ENCODE data around the gene PSMA7. TPM values are rescaled to one million over a fixed set of nuclear protein-coding genes. Genes with fewer than 3 reads are reported as not detected.

The PSMA7 gene
- total and polyA plus RNA-seq, 7 donors, result 192 to 388 (median 309) TPM

DNA sequence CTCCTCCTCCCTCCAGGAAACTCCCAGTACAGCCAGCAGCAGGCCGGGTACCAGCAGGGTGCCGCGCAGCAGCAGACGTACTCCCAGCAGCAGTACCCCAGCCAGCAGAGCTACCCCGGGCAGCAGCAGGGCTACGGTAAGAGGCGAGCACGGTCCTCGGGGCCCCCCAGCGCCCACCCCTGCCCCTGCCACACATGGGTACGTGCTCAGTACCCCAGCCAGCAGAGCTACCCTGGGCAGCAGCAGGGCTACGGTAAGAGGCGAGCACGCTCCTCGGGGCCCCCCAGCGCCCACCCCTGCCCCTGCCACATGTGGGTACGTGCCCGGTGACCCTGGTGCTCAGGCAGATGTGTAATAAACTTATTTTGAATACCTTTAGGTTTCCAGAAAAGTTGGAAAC lies 29.5 kb upstream of the PSMA7 start:
- Histone ChIP-seq H3K36me3 (peaks cover 0 to 76% (median 7%) of the 10 kb centered on the region in 4 donors), H3K9me3 (no peaks in the 10 kb centered on the region), H3K27me3 (no peaks in the 10 kb centered on the region), H3K4me3 (no peak overlapping the region), H3K4me1 (no peaks in the 10 kb centered on the region), H3K27ac (no peak overlapping the region)
- DNase-seq, result no peak
- intact Hi-C loops (cut with DNase I), result no loop called here
- WGBS, 2 donors, result 94 to 97% methylated on average over 18 of the region's 18 CpGs
- TF ChIP-seq POLR2AphosphoS5 (IDR thresholded peaks at IDR 0.05), result no peak
- TF ChIP-seq EP300 (IDR thresholded peaks at IDR 0.05), result no peak
- no peak for TF ChIP-seq POLR2A (IDR thresholded peaks at IDR 0.05)
- TF ChIP-seq, protein P1, sequence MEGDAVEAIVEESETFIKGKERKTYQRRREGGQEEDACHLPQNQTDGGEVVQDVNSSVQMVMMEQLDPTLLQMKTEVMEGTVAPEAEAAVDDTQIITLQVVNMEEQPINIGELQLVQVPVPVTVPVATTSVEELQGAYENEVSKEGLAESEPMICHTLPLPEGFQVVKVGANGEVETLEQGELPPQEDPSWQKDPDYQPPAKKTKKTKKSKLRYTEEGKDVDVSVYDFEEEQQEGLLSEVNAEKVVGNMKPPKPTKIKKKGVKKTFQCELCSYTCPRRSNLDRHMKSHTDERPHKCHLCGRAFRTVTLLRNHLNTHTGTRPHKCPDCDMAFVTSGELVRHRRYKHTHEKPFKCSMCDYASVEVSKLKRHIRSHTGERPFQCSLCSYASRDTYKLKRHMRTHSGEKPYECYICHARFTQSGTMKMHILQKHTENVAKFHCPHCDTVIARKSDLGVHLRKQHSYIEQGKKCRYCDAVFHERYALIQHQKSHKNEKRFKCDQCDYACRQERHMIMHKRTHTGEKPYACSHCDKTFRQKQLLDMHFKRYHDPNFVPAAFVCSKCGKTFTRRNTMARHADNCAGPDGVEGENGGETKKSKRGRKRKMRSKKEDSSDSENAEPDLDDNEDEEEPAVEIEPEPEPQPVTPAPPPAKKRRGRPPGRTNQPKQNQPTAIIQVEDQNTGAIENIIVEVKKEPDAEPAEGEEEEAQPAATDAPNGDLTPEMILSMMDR (IDR thresholded peaks at IDR 0.05), result no peak

DNA sequence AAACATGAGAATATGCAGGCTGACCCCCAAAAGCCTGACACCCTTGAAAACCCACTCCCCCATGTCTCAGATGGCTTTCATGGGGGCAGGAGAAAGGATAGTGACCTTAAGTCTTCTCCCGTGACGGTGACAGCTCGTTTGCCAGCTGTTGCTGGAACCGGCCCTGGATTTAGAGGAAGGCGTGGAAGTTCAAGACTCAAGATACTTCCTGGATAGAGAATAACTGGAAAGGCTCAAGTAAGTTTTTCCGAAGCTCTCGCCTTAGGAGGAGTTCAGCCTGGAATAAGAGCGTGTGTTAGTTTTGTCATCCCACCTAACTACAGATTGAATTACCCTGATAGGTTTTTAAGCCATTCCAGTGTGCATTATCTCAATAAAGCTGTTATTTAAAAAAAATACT lies 28.1 kb upstream of the PSMA7 start:
- Histone ChIP-seq H3K27ac (no peak overlapping the region), H3K4me1 (no peaks in the 10 kb centered on the region), H3K27me3 (no peaks in the 10 kb centered on the region), H3K9me3 (no peaks in the 10 kb centered on the region), H3K4me3 (no peak overlapping the region), H3K36me3 (peaks cover 0 to 80% (median 10%) of the 10 kb centered on the region in 4 donors)
- intact Hi-C loops (cut with DNase I), result no loop called here
- no peak for TF ChIP-seq POLR2AphosphoS5 (IDR thresholded peaks at IDR 0.05)
- TF ChIP-seq, protein P1 (IDR thresholded peaks at IDR 0.05), result no peak
- TF ChIP-seq POLR2A (IDR thresholded peaks at IDR 0.05), result no peak
- TF ChIP-seq EP300 (IDR thresholded peaks at IDR 0.05), result no peak
- 79 to 91% methylated on average over 8 of the region's 8 CpGs for WGBS, 2 donors
- DNase-seq, result no peak

GRCh38 chr20:62170536-62170935 lies 27.3 kb upstream of the PSMA7 start:
- no peak for DNase-seq
- Histone ChIP-seq H3K4me1 (no peaks in the 10 kb centered on the region), H3K9me3 (no peaks in the 10 kb centered on the region), H3K27me3 (no peaks in the 10 kb centered on the region), H3K36me3 (peaks cover 0 to 80% (median 17%) of the 10 kb centered on the region in 4 donors), H3K4me3 (no peak overlapping the region), H3K27ac (no peak overlapping the region)
- 94 to 95% methylated on average over 9 of the region's 9 CpGs for WGBS, 2 donors
- TF ChIP-seq, protein P1 (IDR thresholded peaks at IDR 0.05), result no peak
- no peak for TF ChIP-seq POLR2A (IDR thresholded peaks at IDR 0.05)
- TF ChIP-seq EP300 (IDR thresholded peaks at IDR 0.05), result no peak
- no peak for TF ChIP-seq POLR2AphosphoS5 (IDR thresholded peaks at IDR 0.05)
- intact Hi-C loops (cut with DNase I), result no loop called here

DNA sequence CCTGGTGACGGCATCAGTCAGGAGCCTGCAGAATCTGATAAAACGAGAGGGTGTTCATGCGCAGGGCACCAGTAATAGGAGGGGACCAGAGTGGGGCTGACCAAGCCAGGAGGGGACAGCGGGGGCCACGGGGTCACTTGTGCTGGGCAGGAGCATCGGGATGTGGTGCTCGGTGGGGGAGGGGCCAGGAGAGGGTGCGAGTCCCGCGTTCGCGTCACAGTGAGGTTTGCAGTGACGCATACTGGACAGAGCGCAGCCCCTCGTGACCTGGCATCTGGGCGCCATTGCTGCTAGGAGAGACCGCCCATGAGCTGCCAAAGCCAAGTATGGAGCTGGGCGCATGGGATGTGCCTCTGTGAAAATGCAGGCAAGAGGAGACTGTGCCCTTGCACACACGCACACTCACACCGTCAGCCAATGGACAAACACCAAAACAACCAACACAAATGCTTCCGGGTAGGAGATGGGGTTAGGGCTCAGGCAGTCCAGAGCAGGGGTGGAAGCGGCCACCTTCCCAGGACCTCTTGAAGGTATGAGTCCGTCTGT lies 25.8 kb upstream of the PSMA7 start:
- Histone ChIP-seq H3K4me1 (no peaks in the 10 kb centered on the region), H3K27ac (no peak overlapping the region), H3K9me3 (no peaks in the 10 kb centered on the region), H3K27me3 (no peaks in the 10 kb centered on the region), H3K4me3 (no peak overlapping the region), H3K36me3 (peaks cover 0 to 80% (median 22%) of the 10 kb centered on the region in 4 donors)
- WGBS, 2 donors, result 97 to 98% methylated on average over 23 of the region's 23 CpGs
- TF ChIP-seq, protein P1 (IDR thresholded peaks at IDR 0.05), result no peak
- TF ChIP-seq POLR2AphosphoS5 (IDR thresholded peaks at IDR 0.05), result no peak
- TF ChIP-seq EP300 (IDR thresholded peaks at IDR 0.05), result no peak
- TF ChIP-seq POLR2A (IDR thresholded peaks at IDR 0.05), result no peak
- DNase-seq, result no peak
- intact Hi-C loops (cut with DNase I), result no loop called here

GRCh38 chr20:62168061-62168460 lies 24.9 kb upstream of the PSMA7 start:
- H3K27me3 ChIP-seq, result no peaks in the 10 kb centered on the region
- no peak overlapping the region for H3K27ac ChIP-seq
- peaks cover 0 to 80% (median 29%) of the 10 kb centered on the region in 4 donors for H3K36me3 ChIP-seq
- H3K9me3 ChIP-seq, result no peaks in the 10 kb centered on the region
- TF ChIP-seq, protein P1 (IDR thresholded peaks at IDR 0.05), result no peak
- no peak for TF ChIP-seq POLR2A (IDR thresholded peaks at IDR 0.05)
- TF ChIP-seq EP300 (IDR thresholded peaks at IDR 0.05), result no peak
- H3K4me3 ChIP-seq, result no peak overlapping the region
- WGBS, 2 donors, result 85 to 92% methylated on average over 4 of the region's 4 CpGs
- H3K4me1 ChIP-seq, result no peaks in the 10 kb centered on the region
- intact Hi-C loops (cut with DNase I), result no loop called here
- DNase-seq, result no peak

All from sigmoid colon (tissue), 7 donors.